Measurements from ENCODE around the gene RRP15. TPM values are rescaled to one million over a fixed set of nuclear protein-coding genes. Genes with fewer than 3 reads are reported as not detected.

RRP15 gene
- total and polyA plus RNA-seq, 9 of the 15 experiments (the other 6 are each of a cell fraction or from before 2014, with no cell fraction given) = 9.5 to 58.1 (median 29.3) TPM

DNA sequence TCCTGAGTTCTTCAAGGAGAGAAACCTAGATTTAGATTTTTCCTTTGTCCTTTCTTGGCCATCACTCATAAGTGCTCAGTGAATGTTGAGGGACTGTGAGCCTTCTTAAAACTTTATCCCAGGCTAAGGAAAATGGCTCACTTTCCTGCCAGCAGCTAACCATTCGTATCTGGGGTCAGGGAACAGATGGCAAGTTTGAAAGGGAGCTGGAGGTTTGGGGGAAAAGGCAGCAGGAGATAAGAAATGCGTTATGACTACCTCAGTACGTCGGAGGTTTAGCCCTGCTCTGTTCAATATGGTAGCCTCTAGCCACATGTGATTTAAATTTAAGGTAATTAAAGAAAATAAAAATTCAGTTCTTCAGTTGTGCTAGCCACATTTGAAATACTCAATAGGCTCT, 13.3 kb downstream of the RRP15 start (continued):
- TF ChIP-seq ZNF668 (CRISPR knock-in tag; IDR thresholded peaks at IDR 0.05) (no peak), TAL1 (IDR thresholded peaks at IDR 0.05) (peak; percentile 91), ZNF699 (CRISPR knock-in tag; IDR thresholded peaks at IDR 0.05; ENCODE audit: insufficient replicate concordance) (no peak), ZNF561 (CRISPR knock-in tag; conservative IDR thresholded peaks at IDR 0.05) (no peak), THRAP3 (IDR thresholded peaks at IDR 0.05; ENCODE audit: borderline replicate concordance) (0 out of 2 replicates have a peak, but pooled peaks have one; percentile 45), KLF6 (CRISPR knock-in tag; IDR thresholded peaks at IDR 0.05; ENCODE audit: borderline replicate concordance) (no peak), ARHGAP35 (IDR thresholded peaks at IDR 0.05; ENCODE audit: partially characterized antibody) (no peak), NCOR1 (IDR thresholded peaks at IDR 0.05) (peak; percentile 90), CXXC5 (CRISPR knock-in tag; IDR thresholded peaks at IDR 0.05) (peak; percentile 85), RCOR1 (IDR thresholded peaks at IDR 0.05; ENCODE audit: borderline replicate concordance in 1 of 2, low read depth in 2 of 2, low read length in 2 of 2) (peak; percentile 15 to 76; a peak in 3 of 4 replicates), HNRNPK (IDR thresholded peaks at IDR 0.05; ENCODE audit: low read depth, low read length, poor library complexity, severe bottlenecking) (no peak), POLR3G (IDR thresholded peaks at IDR 0.05; ENCODE audit: extremely low read depth, insufficient read length, insufficient replicate concordance) (no peak), CCNT2 (IDR thresholded peaks at IDR 0.05; ENCODE audit: borderline replicate concordance, extremely low read depth, insufficient read length, low read depth, low read length) (no peak), ZKSCAN8 (CRISPR knock-in tag; IDR thresholded peaks at IDR 0.05) (no peak), CSDE1 (IDR thresholded peaks at IDR 0.05) (no peak), SIRT6 (IDR thresholded peaks at IDR 0.05; ENCODE audit: low read depth, low read length) (no peak), SP2 (IDR thresholded peaks at IDR 0.05; ENCODE audit: extremely low read depth, low read depth, low read length, poor library complexity, severe bottlenecking) (no peak), NFXL1 (CRISPR knock-in tag; IDR thresholded peaks at IDR 0.05) (no peak)
- TF ChIP-seq, protein P1, sequence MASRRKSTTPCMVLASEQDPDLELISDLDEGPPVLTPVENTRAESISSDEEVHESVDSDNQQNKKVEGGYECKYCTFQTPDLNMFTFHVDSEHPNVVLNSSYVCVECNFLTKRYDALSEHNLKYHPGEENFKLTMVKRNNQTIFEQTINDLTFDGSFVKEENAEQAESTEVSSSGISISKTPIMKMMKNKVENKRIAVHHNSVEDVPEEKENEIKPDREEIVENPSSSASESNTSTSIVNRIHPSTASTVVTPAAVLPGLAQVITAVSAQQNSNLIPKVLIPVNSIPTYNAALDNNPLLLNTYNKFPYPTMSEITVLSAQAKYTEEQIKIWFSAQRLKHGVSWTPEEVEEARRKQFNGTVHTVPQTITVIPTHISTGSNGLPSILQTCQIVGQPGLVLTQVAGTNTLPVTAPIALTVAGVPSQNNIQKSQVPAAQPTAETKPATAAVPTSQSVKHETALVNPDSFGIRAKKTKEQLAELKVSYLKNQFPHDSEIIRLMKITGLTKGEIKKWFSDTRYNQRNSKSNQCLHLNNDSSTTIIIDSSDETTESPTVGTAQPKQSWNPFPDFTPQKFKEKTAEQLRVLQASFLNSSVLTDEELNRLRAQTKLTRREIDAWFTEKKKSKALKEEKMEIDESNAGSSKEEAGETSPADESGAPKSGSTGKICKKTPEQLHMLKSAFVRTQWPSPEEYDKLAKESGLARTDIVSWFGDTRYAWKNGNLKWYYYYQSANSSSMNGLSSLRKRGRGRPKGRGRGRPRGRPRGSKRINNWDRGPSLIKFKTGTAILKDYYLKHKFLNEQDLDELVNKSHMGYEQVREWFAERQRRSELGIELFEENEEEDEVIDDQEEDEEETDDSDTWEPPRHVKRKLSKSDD (conservative IDR thresholded peaks at IDR 0.05; ENCODE audit: low read length) = no peak
- TF ChIP-seq, protein P2, sequence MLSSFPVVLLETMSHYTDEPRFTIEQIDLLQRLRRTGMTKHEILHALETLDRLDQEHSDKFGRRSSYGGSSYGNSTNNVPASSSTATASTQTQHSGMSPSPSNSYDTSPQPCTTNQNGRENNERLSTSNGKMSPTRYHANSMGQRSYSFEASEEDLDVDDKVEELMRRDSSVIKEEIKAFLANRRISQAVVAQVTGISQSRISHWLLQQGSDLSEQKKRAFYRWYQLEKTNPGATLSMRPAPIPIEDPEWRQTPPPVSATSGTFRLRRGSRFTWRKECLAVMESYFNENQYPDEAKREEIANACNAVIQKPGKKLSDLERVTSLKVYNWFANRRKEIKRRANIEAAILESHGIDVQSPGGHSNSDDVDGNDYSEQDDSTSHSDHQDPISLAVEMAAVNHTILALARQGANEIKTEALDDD (IDR thresholded peaks at IDR 0.05) = peak; percentile 56; the same call in 1 of the 2 replicates
- TF ChIP-seq, protein P3, sequence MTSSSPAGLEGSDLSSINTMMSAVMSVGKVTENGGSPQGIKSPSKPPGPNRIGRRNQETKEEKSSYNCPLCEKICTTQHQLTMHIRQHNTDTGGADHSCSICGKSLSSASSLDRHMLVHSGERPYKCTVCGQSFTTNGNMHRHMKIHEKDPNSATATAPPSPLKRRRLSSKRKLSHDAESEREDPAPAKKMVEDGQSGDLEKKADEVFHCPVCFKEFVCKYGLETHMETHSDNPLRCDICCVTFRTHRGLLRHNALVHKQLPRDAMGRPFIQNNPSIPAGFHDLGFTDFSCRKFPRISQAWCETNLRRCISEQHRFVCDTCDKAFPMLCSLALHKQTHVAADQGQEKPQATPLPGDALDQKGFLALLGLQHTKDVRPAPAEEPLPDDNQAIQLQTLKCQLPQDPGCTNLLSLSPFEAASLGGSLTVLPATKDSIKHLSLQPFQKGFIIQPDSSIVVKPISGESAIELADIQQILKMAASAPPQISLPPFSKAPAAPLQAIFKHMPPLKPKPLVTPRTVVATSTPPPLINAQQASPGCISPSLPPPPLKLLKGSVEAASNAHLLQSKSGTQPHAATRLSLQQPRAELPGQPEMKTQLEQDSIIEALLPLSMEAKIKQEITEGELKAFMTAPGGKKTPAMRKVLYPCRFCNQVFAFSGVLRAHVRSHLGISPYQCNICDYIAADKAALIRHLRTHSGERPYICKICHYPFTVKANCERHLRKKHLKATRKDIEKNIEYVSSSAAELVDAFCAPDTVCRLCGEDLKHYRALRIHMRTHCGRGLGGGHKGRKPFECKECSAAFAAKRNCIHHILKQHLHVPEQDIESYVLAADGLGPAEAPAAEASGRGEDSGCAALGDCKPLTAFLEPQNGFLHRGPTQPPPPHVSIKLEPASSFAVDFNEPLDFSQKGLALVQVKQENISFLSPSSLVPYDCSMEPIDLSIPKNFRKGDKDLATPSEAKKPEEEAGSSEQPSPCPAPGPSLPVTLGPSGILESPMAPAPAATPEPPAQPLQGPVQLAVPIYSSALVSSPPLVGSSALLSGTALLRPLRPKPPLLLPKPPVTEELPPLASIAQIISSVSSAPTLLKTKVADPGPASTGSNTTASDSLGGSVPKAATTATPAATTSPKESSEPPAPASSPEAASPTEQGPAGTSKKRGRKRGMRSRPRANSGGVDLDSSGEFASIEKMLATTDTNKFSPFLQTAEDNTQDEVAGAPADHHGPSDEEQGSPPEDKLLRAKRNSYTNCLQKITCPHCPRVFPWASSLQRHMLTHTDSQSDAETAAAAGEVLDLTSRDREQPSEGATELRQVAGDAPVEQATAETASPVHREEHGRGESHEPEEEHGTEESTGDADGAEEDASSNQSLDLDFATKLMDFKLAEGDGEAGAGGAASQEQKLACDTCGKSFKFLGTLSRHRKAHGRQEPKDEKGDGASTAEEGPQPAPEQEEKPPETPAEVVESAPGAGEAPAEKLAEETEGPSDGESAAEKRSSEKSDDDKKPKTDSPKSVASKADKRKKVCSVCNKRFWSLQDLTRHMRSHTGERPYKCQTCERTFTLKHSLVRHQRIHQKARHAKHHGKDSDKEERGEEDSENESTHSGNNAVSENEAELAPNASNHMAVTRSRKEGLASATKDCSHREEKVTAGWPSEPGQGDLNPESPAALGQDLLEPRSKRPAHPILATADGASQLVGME (CRISPR knock-in tag; IDR thresholded peaks at IDR 0.05) = no peak

All from K562 (cell line).